ENCODE results near the gene ALDH1B1. TPM values are rescaled to one million over a fixed set of nuclear protein-coding genes. Genes with fewer than 3 reads are reported as not detected.

Gene ALDH1B1
- total and polyA plus RNA-seq, 12 donors: 4.0 to 30.2 (median 17.2) TPM

DNA sequence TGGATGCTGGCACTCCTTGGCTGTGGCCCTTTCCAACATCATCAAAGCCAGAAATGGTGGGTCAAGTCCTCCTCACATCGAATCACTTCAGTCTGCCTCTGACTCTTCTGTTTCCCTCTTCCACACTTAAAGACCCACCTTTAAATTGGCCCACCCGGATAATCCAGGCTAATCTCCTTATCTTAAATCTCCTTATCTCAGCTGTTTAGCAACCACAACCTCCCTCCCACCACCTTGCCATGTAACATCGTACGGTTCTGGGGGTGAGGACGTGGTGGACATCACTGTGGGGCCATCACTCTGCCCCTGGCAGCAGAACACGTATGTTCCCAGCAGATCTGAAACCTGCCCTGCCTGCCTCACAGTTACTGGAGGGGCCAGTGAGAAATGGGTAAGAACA, 20.2 kb downstream of the ALDH1B1 start:
- peaks cover 0 to 56% (median 29%) of the 10 kb centered on the region in 7 donors for H3K27me3 ChIP-seq
- DNase-seq: no peak
- no peak overlapping the region for H3K27ac ChIP-seq
- no peaks in the 10 kb centered on the region for H3K9me3 ChIP-seq
- WGBS, 2 donors: 64 to 66% methylated on average over 6 of the region's 6 CpGs
- no peak for ATAC-seq
- H3K4me1 ChIP-seq: no peaks in the 10 kb centered on the region
- TF ChIP-seq, protein P1, sequence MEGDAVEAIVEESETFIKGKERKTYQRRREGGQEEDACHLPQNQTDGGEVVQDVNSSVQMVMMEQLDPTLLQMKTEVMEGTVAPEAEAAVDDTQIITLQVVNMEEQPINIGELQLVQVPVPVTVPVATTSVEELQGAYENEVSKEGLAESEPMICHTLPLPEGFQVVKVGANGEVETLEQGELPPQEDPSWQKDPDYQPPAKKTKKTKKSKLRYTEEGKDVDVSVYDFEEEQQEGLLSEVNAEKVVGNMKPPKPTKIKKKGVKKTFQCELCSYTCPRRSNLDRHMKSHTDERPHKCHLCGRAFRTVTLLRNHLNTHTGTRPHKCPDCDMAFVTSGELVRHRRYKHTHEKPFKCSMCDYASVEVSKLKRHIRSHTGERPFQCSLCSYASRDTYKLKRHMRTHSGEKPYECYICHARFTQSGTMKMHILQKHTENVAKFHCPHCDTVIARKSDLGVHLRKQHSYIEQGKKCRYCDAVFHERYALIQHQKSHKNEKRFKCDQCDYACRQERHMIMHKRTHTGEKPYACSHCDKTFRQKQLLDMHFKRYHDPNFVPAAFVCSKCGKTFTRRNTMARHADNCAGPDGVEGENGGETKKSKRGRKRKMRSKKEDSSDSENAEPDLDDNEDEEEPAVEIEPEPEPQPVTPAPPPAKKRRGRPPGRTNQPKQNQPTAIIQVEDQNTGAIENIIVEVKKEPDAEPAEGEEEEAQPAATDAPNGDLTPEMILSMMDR (IDR thresholded peaks at IDR 0.05): no peak
- H3K36me3 ChIP-seq: no peaks in the 10 kb centered on the region
- intact Hi-C loops (cut with DNase I): loop anchor here in 2 of 10 donors (10.0 kb wide), 2 partner anchors 58 to 312 kb away; partner anchors contain the start of gene FAM240B (in 1 of the 2)
- no peak overlapping the region for H3K4me3 ChIP-seq

DNA sequence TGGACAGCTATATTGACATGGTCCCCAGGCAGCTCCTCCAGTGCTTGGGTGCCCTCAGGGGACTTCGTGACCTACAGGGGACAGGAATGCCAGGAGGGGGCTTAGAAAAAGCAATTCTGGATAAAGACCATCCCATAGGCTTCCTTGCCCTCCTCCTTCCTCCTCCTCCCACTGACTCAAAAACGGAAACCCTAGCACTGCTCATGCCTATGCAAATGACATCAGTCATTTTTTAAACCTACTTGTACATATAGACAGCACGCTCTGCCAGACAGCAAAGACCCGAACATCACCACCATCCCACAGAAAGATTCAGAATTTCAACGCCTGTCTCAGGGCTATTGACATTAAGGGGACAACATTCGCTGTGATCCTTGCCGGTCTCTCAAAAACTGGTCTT, 20.8 kb downstream of the ALDH1B1 start:
- DNase-seq (no peak), ATAC-seq (no peak)
- H3K36me3 ChIP-seq: no peaks in the 10 kb centered on the region
- intact Hi-C loops (cut with DNase I): loop anchor here in 2 of 10 donors (10.0 kb wide), 2 partner anchors 58 to 312 kb away; partner anchors contain the start of gene FAM240B (in 1 of the 2)
- 64 to 72% methylated on average over 7 of the region's 7 CpGs for WGBS, 2 donors
- no peaks in the 10 kb centered on the region for H3K9me3 ChIP-seq
- no peak overlapping the region for H3K27ac ChIP-seq
- H3K4me3 ChIP-seq: no peak overlapping the region
- no peaks in the 10 kb centered on the region for H3K4me1 ChIP-seq
- TF ChIP-seq, protein P1 (IDR thresholded peaks at IDR 0.05): no peak
- peaks cover 0 to 56% (median 29%) of the 10 kb centered on the region in 7 donors for H3K27me3 ChIP-seq

DNA sequence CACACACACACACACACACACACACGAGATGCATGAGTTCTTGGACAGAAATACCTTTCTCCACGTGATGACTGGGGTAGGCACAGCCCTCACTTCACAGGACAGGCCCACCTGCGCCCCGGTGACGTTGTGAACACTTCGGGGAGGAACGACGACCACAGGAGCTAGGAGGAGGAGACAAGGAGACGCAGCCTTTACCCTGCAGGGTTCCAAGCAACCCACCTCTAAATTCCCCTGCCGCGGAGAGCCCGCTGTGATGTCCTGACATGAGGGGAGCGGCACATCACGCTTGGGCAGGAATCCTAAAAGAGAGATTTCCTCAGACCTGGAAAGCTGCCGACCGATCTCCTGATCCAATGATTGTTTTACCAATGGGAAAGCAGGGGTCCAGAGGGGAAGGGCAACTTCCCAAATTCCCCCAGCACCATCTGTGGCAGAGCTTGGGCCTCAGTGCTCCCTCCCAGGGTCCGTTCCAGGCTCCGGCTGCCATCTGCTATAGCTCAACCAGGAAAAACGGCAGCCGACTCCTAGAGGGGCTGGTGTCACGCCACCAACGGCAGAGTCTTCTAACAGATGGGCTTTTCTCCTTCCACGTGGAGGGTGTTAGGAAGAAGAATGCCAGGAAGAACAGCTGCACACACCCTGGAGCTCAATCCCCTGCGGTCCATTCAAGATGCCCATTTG, 21.7 kb downstream of the ALDH1B1 start:
- Histone ChIP-seq H3K27ac (no peak overlapping the region), H3K4me1 (no peaks in the 10 kb centered on the region), H3K4me3 (no peak overlapping the region), H3K9me3 (no peaks in the 10 kb centered on the region), H3K27me3 (peaks cover 0 to 56% (median 30%) of the 10 kb centered on the region in 7 donors), H3K36me3 (no peaks in the 10 kb centered on the region)
- TF ChIP-seq, protein P1 (IDR thresholded peaks at IDR 0.05): no peak
- no peak for DNase-seq
- 36 to 45% methylated on average over 24 of the region's 24 CpGs for WGBS, 2 donors
- intact Hi-C loops (cut with DNase I): loop anchor here in 2 of 10 donors (10.0 kb wide), 2 partner anchors 59 to 311 kb away; partner anchors contain the start of gene FAM240B (in 1 of the 2)
- no peak for ATAC-seq

DNA sequence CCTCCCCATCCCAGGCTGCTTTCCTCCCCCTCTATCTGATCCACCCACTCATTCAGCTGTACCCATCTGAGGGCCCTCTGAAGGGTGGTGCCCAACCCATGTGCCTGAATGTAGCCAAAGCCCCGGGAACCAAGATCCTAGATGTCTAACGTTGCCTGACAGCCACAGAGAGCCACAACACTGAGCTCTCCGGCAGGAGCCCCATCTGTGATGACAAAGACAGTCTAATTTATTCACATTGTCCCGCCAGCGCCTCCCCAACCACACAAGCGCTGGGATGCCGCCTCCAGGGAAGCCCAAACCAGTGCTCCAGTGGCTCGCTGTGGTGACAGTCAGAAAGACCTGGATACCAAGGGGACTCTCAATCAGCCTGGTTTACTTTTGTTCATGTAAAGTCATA, 23.4 kb downstream of the ALDH1B1 start:
- no peak for DNase-seq
- H3K36me3 ChIP-seq: no peaks in the 10 kb centered on the region
- no peak overlapping the region for H3K4me3 ChIP-seq
- TF ChIP-seq, protein P1 (IDR thresholded peaks at IDR 0.05): no peak
- H3K27me3 ChIP-seq: peaks cover 0 to 55% (median 33%) of the 10 kb centered on the region in 7 donors
- WGBS, 2 donors: 86 to 89% methylated on average over 8 of the region's 8 CpGs
- intact Hi-C loops (cut with DNase I): loop anchor here in 2 of 10 donors (10.0 kb wide), 2 partner anchors 61 to 309 kb away; partner anchors contain the start of gene FAM240B (in 1 of the 2)
- H3K4me1 ChIP-seq: no peaks in the 10 kb centered on the region
- H3K27ac ChIP-seq: no peak overlapping the region
- ATAC-seq: peak in 1 of 8 donors; percentile 17
- H3K9me3 ChIP-seq: no peaks in the 10 kb centered on the region

All from heart right ventricle (tissue), 16 donors.